ENCODE data around the gene LRRC8C.
A peak's percentile ranks its signal among the peaks of the same experiment; 100 is the strongest.
"Not testable (repeated sequence)": the region's sequence is repeated elsewhere in the genome, so short reads cannot be mapped to it uniquely, and the experiment has no call there.

Gene LRRC8C

DNA sequence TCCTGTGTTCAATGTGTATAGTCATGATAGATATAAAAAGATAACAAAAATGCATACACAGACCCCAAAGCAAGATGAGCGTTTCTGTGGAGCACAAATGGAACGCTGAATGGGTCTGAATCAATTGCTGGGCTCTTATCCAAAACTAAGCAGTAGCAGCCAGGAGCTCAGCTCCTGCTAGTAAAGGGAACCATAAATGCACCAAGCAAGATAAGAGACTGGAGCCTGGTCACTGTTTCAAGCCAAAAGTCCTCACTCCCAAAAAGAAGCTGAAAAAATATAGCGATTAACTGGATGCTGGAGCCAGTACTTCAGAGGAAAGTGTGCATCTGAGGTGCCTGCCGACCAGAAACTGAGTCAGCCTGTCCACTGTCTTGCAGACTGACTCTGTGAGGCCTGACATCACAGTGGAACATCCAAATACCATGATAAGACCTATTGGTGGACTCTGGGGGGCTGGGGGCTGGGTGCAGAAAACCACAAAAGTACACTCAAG lies 68.9 kb downstream of the LRRC8C start:
- DNase-seq (ENCODE audit: low read depth in 2 of 3, low spot score in 1 of 3) = no peak

DNA sequence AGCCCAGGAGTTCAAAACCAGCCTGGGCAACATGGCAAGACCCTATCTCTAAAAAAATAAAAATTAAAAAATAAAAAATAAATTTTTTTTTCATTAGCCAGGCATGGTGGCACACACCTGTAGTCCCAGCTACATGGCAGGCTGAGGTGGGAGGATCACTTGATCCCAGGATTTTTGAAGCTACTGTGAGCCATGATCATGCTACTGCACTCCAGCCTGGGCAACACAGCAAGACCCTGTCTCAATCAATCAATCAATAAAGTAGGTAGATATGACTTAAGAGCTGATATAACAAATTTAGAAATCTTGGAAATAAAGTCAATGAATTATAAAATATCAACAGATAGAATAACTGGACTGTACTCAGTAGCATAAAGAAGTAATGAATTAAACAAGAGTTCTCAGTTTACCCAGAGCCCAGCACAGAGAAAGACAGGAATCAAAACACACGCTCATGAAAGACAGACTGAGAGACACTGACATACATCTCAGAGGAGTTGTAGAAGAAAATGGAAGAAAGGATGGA lies 69.7 kb downstream of the LRRC8C start:
- no peak for DNase-seq (ENCODE audit: low read depth in 2 of 3, low spot score in 1 of 3)

DNA sequence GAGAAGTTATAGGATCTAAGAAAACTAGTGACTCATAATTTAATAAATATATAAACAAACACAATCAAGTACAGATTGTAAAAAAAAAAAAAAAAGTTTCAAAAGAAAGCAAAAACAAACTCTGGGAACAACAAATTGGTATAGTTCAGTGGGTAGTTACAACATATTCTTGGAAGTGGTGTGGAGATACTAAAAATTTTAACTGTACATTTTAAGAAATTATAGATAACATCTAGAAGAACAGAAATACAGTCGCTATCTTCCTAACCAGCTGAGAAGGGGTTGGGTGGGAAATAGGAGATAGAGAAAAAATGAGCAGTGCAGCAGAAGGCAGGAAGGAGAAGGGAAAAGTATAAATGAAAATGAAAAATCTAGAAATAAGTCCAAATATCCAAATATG lies 70.5 kb downstream of the LRRC8C start:
- no peak for DNase-seq (ENCODE audit: low read depth in 2 of 3, low spot score in 1 of 3)

DNA sequence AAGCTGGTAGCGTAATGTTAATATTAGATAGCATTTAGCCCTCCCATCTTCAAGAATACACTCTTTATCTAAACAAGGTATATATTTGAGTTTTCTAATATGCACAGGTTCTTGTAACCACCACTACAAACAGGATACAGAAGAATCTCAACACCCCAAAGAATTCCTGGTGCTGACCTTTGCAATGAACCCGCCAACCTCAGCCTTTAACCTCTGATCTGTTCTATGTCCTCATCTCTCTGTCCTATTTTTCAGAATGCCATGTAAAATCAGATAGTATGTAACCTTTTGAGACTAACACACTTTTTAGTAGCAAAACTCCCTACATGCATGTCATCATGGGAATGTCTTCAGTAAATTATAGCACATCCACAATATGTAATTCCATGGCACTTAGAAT lies 71.1 kb downstream of the LRRC8C start:
- no peak for DNase-seq (ENCODE audit: low read depth in 2 of 3, low spot score in 1 of 3)

DNA sequence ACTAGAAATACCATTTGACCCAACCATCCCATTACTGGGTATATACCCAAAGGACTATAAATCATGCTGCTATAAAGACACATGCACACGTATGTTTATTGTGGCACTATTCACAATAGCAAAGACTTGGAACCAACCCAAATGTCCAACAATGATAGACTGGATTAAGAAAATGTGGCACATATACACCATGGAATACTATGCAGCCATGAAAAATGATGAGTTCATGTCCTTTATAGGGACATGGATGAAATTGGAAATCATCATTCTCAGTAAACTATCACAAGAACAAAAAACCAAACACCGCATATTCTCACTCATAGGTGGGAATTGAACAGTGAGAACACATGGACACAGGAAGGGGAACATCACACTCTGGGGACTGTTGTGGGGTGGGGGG lies 72.0 kb downstream of the LRRC8C start:
- DNase-seq (ENCODE audit: low read depth in 2 of 3, low spot score in 1 of 3) = not testable (repeated sequence)

DNA sequence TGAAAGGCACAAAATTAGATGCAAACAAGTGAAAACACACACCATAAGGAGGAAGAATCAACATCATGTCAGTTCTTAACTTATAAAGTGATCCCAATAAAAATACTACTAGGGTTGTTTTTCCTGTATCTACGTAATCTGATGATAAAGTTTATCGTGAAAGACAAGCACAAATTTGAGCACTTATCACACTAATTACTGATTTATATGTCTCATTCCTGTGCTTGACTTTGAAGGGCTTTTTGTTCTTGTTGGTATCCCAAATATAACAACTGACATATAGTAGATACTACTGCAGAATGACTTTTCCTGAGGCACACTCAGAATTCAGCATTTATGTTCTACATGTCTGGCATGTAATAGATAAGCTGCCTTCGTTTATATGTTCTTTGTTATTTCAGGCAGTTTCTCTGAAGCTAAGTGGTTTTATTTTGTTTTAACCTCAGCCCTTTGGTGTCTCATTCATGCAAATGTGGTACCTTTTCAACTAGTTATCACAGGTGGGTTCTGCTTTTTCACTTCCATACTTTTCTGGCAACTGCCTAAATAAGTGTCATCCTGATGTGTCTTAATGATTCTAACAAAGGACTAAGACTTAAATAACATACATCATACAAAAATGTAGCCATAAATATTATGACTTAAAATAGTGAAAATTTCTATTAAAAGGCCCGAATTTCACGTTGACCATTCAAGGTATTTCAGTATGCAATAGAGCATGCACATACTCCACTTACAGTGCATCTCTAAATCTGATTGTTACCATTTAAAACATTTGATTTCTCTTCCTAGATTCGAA lies 73.2 kb downstream of the LRRC8C start:
- no peak for DNase-seq (ENCODE audit: low read depth in 2 of 3, low spot score in 1 of 3)

DNA sequence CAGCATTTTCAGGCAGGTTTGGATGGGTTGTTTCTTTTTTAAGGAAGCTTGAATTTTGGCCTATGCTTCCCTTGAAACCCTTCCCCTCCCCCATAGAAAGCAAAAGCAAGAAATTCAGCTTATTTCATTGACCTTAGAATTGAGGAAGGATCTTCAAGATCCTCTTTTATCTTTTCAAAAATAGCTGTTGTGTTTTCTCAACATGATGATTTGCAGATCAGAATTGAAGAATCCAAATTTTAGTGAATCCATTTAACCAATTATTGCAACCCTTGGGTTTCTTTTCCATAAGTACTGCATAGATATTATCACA lies 73.7 kb downstream of the LRRC8C start:
- DNase-seq (ENCODE audit: low read depth in 2 of 3, low spot score in 1 of 3) = no peak

DNA sequence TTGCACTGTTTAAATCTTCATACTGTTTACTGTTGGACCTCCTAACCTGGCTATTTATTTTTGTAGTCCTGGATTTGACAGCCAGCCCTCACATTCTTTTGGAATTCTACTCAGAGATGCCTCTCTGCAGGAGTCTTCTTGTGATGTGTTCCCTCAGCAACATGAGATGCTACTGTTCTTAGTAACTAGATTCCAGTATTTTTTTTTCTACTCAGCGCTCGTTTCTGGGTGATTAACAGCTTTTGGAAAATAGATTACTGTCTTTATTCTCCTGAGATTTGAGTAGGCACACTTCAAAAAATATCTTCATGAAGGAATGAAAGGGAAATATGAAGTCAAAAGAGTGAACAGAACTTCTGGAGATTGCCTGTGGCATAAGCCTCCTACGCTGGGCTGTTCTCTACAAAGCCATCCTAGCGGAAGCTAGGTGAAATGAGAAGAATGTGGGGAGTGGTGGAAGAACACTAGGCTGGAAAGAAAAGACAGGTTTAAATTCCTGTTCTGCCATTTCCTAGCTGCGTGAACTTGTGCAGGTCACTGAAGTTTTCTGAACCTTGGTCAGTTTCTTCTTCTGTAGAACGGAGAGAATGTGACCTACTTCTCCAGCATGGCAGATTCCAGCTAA lies 75.9 kb downstream of the LRRC8C start:
- DNase-seq (ENCODE audit: low read depth in 2 of 3, low spot score in 1 of 3) = no peak

DNA sequence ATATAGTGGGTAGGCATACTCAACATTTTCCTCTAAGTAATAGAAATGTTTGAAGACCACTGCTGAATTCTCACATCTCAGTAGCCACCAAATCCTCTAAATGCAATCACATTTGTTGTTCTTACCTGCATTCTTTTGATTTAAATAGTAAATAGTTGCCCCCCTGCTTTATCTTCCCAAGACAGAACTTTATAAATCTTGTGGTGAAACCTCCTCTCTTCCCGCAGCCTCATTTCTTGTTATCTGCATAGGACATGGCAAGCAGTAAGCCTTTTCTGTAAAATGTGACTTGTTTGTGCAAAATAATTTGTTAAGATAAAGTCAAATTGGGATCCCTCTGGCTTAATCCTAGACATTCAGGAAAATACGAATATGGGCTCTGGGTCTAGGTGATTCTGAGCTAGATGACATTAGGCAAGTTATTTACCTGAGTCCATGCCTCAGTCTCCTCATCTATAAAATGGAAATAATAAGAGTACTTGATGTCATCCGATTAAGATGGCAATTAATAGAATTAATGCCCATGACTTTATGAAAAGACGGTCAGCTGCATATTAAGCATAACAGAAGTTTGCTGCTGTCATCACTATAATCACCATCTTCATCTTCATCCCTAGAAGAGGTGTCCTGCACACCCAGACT lies 77.7 kb downstream of the LRRC8C start:
- no peak for DNase-seq (ENCODE audit: low read depth in 2 of 3, low spot score in 1 of 3)

DNA sequence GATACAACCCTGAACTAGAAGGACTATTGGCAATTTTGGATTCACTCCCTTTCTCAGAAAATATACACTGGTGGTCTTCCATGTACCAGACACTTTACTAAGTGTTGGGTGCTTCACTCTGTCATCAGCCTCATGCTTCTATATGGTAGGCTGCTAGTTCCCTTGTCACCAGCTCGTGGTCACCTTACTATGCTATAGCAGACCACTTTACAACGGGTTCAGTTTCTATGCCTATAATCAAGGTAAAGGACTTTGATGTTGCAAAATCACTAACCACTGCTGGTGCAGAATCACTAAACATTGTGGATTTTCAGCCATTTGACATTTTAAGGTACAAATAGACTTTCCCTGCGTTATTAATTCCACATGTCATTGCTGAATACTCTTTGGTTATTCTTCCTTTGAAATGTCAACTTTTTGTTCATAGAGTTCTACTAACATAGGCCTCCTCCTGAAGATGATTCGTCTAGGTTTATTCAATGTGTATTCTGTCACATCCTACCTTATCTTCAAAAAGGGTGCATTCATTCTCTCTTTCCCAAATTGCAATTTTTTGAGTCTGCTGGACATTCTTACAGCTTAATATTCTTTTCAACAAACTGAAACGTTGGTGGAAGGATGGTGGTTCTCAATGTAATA lies 78.3 kb downstream of the LRRC8C start:
- DNase-seq (ENCODE audit: low read depth in 2 of 3, low spot score in 1 of 3) = no peak

DNA sequence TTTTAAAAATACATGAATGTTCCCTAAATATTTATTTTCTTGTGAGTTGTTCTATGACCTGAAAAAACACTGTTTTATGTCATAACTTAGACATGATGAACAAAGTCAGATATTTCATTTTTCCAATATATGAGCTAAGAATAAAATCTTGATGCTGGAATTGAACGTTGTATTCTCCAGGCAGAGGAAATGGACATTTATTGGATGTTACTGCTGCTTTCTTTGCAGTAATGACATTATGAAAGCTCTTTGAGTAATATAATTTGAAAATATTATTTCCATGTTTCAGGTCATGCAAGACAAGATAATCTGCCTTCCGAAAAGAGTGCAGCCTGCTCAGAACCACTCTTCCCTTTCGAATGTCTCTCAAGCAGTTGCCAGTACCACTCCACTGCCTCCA lies 79.5 kb downstream of the LRRC8C start:
- no peak for DNase-seq (ENCODE audit: low read depth in 2 of 3, low spot score in 1 of 3)

DNA sequence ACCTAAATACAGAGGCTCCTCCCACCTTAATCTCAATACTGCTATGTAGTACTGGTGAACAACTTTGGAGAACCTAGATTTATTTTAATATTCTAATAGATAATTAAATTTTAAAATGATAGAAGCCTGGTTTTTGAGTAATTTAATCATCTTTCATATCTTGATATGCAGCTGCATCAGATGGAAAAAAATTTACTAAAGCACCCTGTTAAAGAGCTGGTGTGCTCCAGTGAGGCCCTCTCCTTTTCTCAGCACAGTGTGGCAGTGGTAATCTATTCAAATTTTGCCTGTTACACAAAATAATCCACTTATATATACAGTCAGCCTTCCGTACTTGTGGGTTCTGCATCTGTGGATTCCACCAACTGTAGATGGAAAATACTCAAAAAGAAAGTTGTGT lies 82.8 kb downstream of the LRRC8C start:
- no peak for DNase-seq (ENCODE audit: low read depth in 2 of 3, low spot score in 1 of 3)

DNA sequence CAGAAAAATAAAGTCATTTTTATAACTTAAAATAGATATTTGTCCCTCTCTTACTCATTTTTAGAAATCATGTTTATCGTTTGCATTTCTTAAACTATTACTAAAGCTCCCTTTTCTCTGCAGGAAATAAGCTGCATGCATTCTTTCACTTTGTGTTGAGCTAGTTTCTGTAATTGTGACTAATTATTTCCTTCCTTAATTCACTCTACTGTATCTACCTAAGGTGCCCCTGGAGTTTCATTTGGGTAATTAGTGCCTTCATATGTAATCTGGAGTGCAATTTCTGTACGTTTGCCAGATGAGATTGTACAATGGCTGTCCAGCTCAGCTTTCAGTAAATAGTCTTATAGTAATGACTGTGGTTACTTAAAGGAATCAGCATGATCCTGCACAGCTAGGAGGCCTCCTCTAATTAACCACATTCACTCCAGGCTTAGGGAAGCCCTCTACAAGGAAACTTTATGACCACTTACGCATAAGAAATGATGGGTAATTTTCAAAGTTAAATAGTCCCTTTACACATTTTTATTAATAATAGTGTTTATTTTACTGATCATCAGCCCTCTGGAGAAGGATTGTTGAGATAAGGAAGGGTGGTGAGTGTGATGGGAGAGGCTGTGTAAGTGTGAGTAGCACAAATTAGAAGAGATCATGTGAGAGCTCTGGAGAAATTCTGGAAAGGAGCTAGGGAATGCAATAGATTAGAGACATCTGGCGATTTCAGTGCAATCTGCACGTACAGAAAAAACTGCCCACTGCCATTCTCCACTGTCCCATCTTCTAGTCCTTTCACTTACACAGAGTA lies 86.8 kb downstream of the LRRC8C start:
- no peak for DNase-seq (ENCODE audit: low read depth in 2 of 3, low spot score in 1 of 3)

DNA sequence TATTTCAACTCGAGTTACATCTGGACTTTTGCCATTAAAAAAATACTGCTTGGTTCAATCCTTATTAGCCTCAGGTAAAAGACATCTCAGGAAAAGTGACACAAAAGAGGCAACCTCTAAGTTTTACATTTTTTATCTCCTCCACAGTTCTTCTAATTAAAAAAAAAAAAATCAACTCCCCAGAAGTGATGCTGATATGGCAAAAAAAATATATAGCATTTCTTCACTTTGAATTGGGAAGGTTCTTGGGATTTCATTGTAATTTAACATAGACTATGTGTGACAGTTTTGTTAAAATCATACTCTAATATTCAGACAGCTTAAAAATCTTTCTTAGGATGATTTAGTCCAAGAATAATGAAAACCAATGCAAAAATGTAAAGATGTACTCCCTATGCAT lies 87.9 kb downstream of the LRRC8C start:
- no peak for DNase-seq (ENCODE audit: low read depth in 2 of 3, low spot score in 1 of 3)

DNA sequence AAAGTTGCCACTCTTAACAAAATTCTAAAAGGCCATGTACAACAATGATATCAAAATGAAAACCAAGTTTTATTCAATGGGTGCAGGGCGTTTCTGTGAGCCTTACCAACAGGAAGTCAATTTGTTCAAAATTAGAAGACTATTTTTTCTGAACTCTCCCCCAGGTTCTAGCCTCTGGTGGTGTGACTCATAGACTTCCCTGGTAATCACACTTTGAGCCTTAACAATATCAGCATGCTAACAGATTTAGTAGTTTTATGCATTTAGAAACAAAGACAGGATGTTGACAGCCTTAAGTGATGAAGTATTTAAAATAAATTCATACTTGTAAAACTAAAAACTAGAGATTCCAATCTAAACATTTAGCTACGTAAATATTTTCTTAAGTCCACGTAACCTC lies 88.4 kb downstream of the LRRC8C start:
- peak in 1 of 3 donors; percentile 28 for DNase-seq (ENCODE audit: low read depth in 2 of 3, low spot score in 1 of 3)

DNA sequence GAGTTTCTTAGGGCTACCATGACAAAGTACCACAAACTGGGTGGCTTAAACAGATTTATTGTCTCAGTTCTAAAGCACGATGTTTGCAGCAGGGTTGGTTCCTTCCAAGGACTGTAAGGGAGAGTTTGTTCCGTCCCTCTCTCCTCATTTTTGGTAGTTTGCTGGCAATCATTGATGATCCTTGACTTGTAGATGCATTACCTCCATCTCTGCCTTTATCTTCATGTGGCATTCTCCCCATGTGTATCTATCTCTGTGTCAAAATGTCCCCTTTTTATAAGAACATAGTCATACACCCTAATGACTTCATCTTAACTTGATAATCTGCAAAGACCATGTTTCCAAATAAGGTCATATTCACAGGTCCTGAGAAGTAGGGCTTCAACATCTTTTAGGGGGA lies 90.2 kb downstream of the LRRC8C start:
- no peak for DNase-seq (ENCODE audit: low read depth in 2 of 3, low spot score in 1 of 3)

DNA sequence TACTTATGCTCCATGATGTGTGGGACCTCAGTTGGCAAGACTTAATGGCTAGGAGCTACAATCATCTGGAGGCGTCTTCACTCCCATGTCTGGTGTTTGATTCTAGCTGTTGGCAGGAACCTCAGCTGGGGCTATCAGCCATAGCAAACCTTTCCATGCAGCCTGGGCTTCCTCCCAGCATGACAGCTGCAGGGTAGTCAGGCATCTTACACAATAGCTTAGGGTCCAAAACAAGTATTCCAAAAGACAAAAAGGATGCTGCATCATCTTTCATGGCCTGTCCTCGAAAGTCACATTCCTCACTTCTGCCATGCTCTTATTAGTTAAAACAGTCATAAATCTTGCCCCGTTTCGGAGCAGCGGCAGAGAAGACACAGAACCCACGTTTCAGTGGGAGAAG lies 90.9 kb downstream of the LRRC8C start:
- DNase-seq (ENCODE audit: low read depth in 2 of 3, low spot score in 1 of 3) = no peak

DNA sequence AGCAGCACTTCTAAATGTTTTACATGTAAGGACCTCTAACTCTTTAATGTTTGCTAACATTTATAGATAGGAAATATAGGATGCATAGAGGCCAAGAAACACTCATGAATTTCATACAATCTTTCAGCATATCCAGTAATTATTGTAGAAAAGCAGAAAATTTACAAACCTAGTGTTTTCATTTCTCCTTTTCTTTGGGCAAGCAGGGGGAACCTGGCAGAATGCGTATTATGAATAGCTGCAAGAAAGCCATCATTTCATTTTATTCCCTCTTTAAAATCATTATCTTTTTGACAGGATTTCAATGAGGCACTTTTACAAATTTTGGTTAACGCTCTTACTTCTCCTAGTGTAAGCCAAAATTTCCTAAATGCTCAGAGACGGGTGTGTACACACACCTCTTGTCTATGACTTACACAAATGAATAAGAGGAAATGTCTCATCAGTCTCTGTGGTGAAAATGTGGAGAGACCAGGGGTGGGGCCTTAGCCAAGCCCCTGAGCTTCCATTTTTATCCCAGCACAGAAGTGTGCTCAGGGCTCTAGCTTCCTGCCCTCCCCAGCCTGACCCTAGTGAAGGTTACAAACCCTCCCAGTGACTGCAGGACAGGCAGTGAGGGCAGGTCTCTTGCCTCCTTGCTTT lies 91.6 kb downstream of the LRRC8C start:
- peak; percentile 57 to 71 (median 63) for DNase-seq (ENCODE audit: low read depth in 2 of 3, low spot score in 1 of 3)

DNA sequence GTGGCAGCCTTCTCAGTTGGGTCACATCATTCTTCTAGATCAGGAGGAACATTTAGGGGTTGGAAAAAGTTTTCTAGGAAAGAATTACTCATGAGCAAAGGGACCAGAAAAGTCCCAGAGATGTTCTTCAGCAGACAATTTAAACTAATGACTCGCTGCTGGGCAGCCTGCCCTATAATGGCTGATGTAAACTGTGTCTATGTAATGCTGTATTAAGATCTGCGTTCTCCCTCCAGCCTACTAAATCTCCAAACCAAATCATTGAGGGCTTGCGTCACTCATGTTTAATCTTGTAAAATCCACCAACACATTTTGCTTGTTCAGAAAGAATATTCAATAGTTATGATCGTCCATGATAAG lies 92.1 kb downstream of the LRRC8C start:
- no peak for DNase-seq (ENCODE audit: low read depth in 2 of 3, low spot score in 1 of 3)

DNA sequence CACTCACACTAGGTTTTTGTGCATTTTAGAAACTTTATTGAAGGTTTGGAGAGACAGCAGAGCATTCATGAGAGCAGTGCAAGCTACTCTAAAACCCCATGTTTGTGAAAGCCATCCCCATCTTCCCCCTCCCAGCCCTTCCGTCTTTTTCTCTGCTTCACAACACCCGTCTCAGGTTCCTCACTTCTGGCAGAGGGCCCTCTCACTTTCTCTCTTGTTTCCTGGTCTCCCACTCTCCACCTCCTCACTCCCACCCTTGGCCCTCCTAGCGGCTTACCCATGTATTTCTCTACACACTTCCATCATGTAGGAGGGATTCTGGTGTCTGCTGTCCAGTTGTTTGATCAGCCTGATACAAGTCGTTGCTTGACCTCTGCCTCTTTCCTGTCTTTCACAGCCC lies 92.7 kb downstream of the LRRC8C start:
- no peak for DNase-seq (ENCODE audit: low read depth in 2 of 3, low spot score in 1 of 3)
